GM20431 (cell line): ENCODE results near the gene RBBP5.

Experiments
- in situ Hi-C: fragments of 300-500 bp; cut with MseI, MboI; formaldehyde crosslinking; loops from one replicate; pipeline ENCODE4 v1.15.0; 2020; ENCODE audit warnings: low sequenced_read_pairs; ENCODE audit not compliant: unreplicated experiment

RBBP5 gene

GRCh38 chr1:205038132-205038786 is 83.5 kb downstream of the RBBP5 start:
- in situ Hi-C loops: no loop called here

- in situ Hi-C loops: no loop called here
Measured at GRCh38 chr1:205037539-205037938, 84.2 kb downstream of the RBBP5 start.
